ENCODE data around the gene SLC25A5. TPM values are rescaled to one million over a fixed set of nuclear protein-coding genes. Genes with fewer than 3 reads are reported as not detected.

Gene SLC25A5
- total RNA-seq, 1 experiment from 2014 or later: 454 TPM

- peaks cover 23 to 27% (median 24%) of the 10 kb centered on the region in 3 experiments for H3K36me3 Mint-ChIP-seq (ENCODE audit: insufficient read depth in 1 of 3, low read depth in 3 of 3)
- Histone ChIP-seq H3K79me1 (ENCODE audit: insufficient read depth, low read depth, low read length, poor library complexity, severe bottlenecking) (no peaks in the 10 kb centered on the region), H3K79me2 (ENCODE audit: insufficient read depth, low read length) (peaks cover 2% of the 10 kb centered on the region; the same call in 1 of the 2 replicates), H3K23me2 (ENCODE audit: insufficient read length, low read depth, low read length, poor library complexity, severe bottlenecking) (no peaks in the 10 kb centered on the region), H3K4me2 (ENCODE audit: insufficient read depth, insufficient read length, low read length) (no peak overlapping the region), H2AFZ (ENCODE audit: low read length) (no peak overlapping the region), H4K91ac (ENCODE audit: insufficient read length, low read depth, low read length) (no peak overlapping the region), H3K27ac (ENCODE audit: insufficient read length, low read depth, low read length) (no peak overlapping the region), H4K8ac (replicated peaks; ENCODE audit: insufficient read length, low read depth, low read length) (no peak overlapping the region), H3K27me3 (ENCODE audit: insufficient read depth, low read length) (no peaks in the 10 kb centered on the region), H3K9me3 (ENCODE audit: control insufficient read depth, low read depth, low read length) (peaks cover 20% of the 10 kb centered on the region), H3K4me1 (ENCODE audit: insufficient read depth, low read length) (no peaks in the 10 kb centered on the region), H3K4ac (ENCODE audit: low read depth, low read length) (no peak overlapping the region), H2BK20ac (ENCODE audit: low read depth, low read length, poor library complexity, severe bottlenecking) (no peak overlapping the region), H3K14ac (ENCODE audit: insufficient read depth, low read length) (no peak overlapping the region), H2BK12ac (ENCODE audit: insufficient read length, low read depth, low read length) (no peak overlapping the region), H2BK5ac (ENCODE audit: insufficient read length, low read length) (no peak overlapping the region), H3K9ac (ENCODE audit: extremely low read depth, insufficient read length, low read length) (no peak overlapping the region), H3K23ac (ENCODE audit: insufficient read length, low read depth, low read length) (no peak overlapping the region), H2AK5ac (ENCODE audit: insufficient read length, low read length) (no peak overlapping the region), H3K56ac (ENCODE audit: insufficient read length, low read depth, low read length) (no peak overlapping the region), H2BK120ac (ENCODE audit: low read depth, low read length, poor library complexity, severe bottlenecking) (no peak overlapping the region), H3T11ph (ENCODE audit: low read length) (no peak overlapping the region), H2BK15ac (ENCODE audit: low read depth, low read length) (no peak overlapping the region), H3K18ac (ENCODE audit: insufficient read length, low read depth, low read length) (no peak overlapping the region), H4K5ac (ENCODE audit: insufficient read length, low read depth, low read length) (no peak overlapping the region), H4K20me1 (ENCODE audit: control insufficient read depth, insufficient read depth, insufficient read length) (no peaks in the 10 kb centered on the region)
- no peak overlapping the region for H3K27ac Mint-ChIP-seq
- peaks cover 62 to 68% of the 10 kb centered on the region in 2 experiments for H3K9me3 Mint-ChIP-seq
- no peak for DNase-seq
- no peaks in the 10 kb centered on the region; the same call in 1 of the 2 replicates for H3K27me3 Mint-ChIP-seq (ENCODE audit: low read depth)
- no CpG with 5 or more reads among the region's 6 CpGs for WGBS (ENCODE audit: extremely low coverage, insufficient read length, low lambda C conversion rate)
- TF ChIP-seq CTCF (conservative IDR thresholded peaks at IDR 0.05): no peak
- H3K4me3 Mint-ChIP-seq: no peak overlapping the region; a peak in 1 of 5 replicates
- no peaks in the 10 kb centered on the region; a peak in 1 of 4 replicates for H3K4me1 Mint-ChIP-seq
These were observed 811 bp upstream of the SLC25A5 start for GRCh38 chrX:119467433-119467832.
